Femur (tissue), 1 donor: ENCODE results near the gene ZP2.
"Not testable (repeated sequence)": the region's sequence is repeated elsewhere in the genome, so short reads cannot be mapped to it uniquely, and the experiment has no call there.

Experiments used
- DNase-seq: peaks from one replicate; pipeline ENCODE4 v3.0.0-alpha.2; 2017

ZP2 gene

GRCh38 chr16:21211486-21211885 lies at the start of gene ZP2:
ZP2 (minus strand) TSS chr16:21211574; CDS start chr16:21211547, 27 bp downstream.
- no peak for DNase-seq

GRCh38 chr16:21257284-21257683 lies 45.9 kb upstream of the ZP2 start:
- DNase-seq: no peak

GRCh38 chr16:21256636-21257035 lies 45.3 kb upstream of the ZP2 start:
- no peak for DNase-seq

GRCh38 chr16:21253470-21253869 lies 42.1 kb upstream of the ZP2 start:
- no peak for DNase-seq

GRCh38 chr16:21250072-21250923 lies 38.9 kb upstream of the ZP2 start:
- no peak for DNase-seq

GRCh38 chr16:21248179-21248578 lies 36.8 kb upstream of the ZP2 start:
- not testable (repeated sequence) for DNase-seq

GRCh38 chr16:21244518-21245215 lies 33.3 kb upstream of the ZP2 start:
- DNase-seq: no peak

- no peak for DNase-seq
These were observed 31.4 kb upstream of the ZP2 start for GRCh38 chr16:21242756-21243155.

GRCh38 chr16:21239646-21240045 lies 28.3 kb upstream of the ZP2 start:
- no peak for DNase-seq

GRCh38 chr16:21236831-21237230 lies 25.5 kb upstream of the ZP2 start:
- DNase-seq: no peak

- no peak for DNase-seq
These were observed 23.8 kb upstream of the ZP2 start for GRCh38 chr16:21235199-21235585.

GRCh38 chr16:21233521-21234150 lies 22.3 kb upstream of the ZP2 start, which contains the start of gene ANKS4B:
ANKS4B (plus strand) TSS chr16:21233699; CDS start chr16:21233738, 39 bp downstream.
- no peak for DNase-seq

- no peak for DNase-seq
These were observed 21.7 kb upstream of the ZP2 start for GRCh38 chr16:21233045-21233520.

- no peak for DNase-seq
These were observed 17.0 kb upstream of the ZP2 start for GRCh38 chr16:21228361-21228872.

GRCh38 chr16:21227866-21228265 lies 16.5 kb upstream of the ZP2 start:
- no peak for DNase-seq

GRCh38 chr16:21226749-21227148 lies 15.4 kb upstream of the ZP2 start:
- no peak for DNase-seq

- no peak for DNase-seq
These were observed 13.4 kb upstream of the ZP2 start for GRCh38 chr16:21224800-21225199.

GRCh38 chr16:21223787-21224186 lies 12.4 kb upstream of the ZP2 start:
- no peak for DNase-seq

- DNase-seq: no peak
These were observed 11.3 kb upstream of the ZP2 start for GRCh38 chr16:21222495-21223337.

- DNase-seq: no peak
These were observed 8.2 kb upstream of the ZP2 start for GRCh38 chr16:21219551-21219950.

- DNase-seq: no peak
These were observed 6.8 kb upstream of the ZP2 start for GRCh38 chr16:21218153-21218552.

- DNase-seq: no peak
These were observed 5.7 kb upstream of the ZP2 start for GRCh38 chr16:21217121-21217520.
